Mucosa of descending colon (tissue), 3 donors: ENCODE measurements around the gene FAM32A. TPM values are rescaled to one million over a fixed set of nuclear protein-coding genes. Genes with fewer than 3 reads are reported as not detected.
"Not testable (repeated sequence)": the region's sequence is repeated elsewhere in the genome, so short reads cannot be mapped to it uniquely, and the experiment has no call there.

Source experiments
- ATAC-seq: fragments of 200-7000 bp; cut with Tn5 transposase; one replicate; pipeline ENCODE4 v1.9.1; 2020; ENCODE audit warnings: mild to moderate bottlenecking, moderate library complexity
- DNase-seq, 3 donors: peaks; one replicate each; pipeline ENCODE4 v3.0.0-alpha.2; 2020
- H3K36me3 ChIP-seq: fragments of 200-600 bp; one replicate; pipeline ENCODE4 v1.8.0; 2021; ENCODE audit warnings: low read depth, mild to moderate bottlenecking
- H3K4me1 ChIP-seq: fragments of 200-600 bp; one replicate; pipeline ENCODE4 v1.8.0; 2021; ENCODE audit warnings: low read depth, mild to moderate bottlenecking
- H3K4me3 ChIP-seq: fragments of 200-600 bp; one replicate; pipeline ENCODE4 v1.8.0; 2021; ENCODE audit warnings: mild to moderate bottlenecking
- H3K9me3 ChIP-seq: fragments of 200-600 bp; one replicate; pipeline ENCODE4 v1.8.0; 2021; ENCODE audit warnings: mild to moderate bottlenecking
- intact Hi-C, 2 donors: fragments of 100-400 bp; cut with DNase I in 1 of 2; cut with micrococcal nuclease in 1 of 2; formaldehyde crosslinking; loops; one replicate each; pipeline versions ENCODE4 v1.11.0 to v1.11.1; 2022; cut with DNase I, micrococcal nuclease
- total RNA-seq, 3 donors: library from RNA; stranded (reverse); fragmentation: NEBNext Ultra II Directional in 2 of 3; extraction: Animal tissue kit (Norgen Biotek cat#: 25700) in 2 of 3; gene quantifications; one replicate each; pipeline versions ENCODE4 v1.2.1 to v1.2.4, GENCODE V29; 2021 to 2023
- TF ChIP-seq, protein P1 (sequence below): fragments of 200-600 bp; IDR thresholded peaks from one replicate; pipeline ENCODE4 v1.8.0; 2022; ENCODE audit warnings: antibody characterized with exemption, mild to moderate bottlenecking
- donor health status: DM: no; HTN: no; CAD: no; lungs with moderate emphysema.
- donor health status: DM: no; HTN: no; CAD: no.
- donor health status: DM: no; HTN: yes; CAD: no.

FAM32A gene
- total RNA-seq, 3 donors from 2014 or later, result 77.1 to 88.3 (median 77.8) TPM

DNA sequence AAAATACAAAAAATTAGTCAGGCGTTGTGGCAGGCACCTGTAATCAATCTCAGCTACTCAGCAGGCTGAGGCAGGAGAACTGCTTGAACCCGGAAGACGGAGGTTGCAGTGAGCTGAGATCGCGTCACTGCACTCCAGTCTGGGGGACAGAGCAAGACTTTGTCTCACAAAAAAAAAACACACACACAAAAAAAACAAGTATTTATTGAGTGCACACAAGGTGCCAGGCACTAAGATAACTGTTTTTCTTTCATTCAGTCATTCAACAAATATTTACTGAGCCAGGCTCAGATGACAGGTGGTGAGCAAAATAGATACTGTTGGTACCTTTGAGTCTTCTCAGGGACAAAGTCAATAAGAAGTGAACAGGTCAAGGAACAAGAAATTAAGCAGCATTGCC lies 18.2 kb upstream of the FAM32A start:
- no peak for DNase-seq
- Histone ChIP-seq H3K9me3 (no peaks in the 10 kb centered on the region), H3K4me3 (no peak overlapping the region), H3K36me3 (no peaks in the 10 kb centered on the region), H3K4me1 (peaks cover 5% of the 10 kb centered on the region)
- TF ChIP-seq, protein P1, sequence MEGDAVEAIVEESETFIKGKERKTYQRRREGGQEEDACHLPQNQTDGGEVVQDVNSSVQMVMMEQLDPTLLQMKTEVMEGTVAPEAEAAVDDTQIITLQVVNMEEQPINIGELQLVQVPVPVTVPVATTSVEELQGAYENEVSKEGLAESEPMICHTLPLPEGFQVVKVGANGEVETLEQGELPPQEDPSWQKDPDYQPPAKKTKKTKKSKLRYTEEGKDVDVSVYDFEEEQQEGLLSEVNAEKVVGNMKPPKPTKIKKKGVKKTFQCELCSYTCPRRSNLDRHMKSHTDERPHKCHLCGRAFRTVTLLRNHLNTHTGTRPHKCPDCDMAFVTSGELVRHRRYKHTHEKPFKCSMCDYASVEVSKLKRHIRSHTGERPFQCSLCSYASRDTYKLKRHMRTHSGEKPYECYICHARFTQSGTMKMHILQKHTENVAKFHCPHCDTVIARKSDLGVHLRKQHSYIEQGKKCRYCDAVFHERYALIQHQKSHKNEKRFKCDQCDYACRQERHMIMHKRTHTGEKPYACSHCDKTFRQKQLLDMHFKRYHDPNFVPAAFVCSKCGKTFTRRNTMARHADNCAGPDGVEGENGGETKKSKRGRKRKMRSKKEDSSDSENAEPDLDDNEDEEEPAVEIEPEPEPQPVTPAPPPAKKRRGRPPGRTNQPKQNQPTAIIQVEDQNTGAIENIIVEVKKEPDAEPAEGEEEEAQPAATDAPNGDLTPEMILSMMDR, result no peak
- no peak for ATAC-seq
- intact Hi-C loops, result no loop called here

DNA sequence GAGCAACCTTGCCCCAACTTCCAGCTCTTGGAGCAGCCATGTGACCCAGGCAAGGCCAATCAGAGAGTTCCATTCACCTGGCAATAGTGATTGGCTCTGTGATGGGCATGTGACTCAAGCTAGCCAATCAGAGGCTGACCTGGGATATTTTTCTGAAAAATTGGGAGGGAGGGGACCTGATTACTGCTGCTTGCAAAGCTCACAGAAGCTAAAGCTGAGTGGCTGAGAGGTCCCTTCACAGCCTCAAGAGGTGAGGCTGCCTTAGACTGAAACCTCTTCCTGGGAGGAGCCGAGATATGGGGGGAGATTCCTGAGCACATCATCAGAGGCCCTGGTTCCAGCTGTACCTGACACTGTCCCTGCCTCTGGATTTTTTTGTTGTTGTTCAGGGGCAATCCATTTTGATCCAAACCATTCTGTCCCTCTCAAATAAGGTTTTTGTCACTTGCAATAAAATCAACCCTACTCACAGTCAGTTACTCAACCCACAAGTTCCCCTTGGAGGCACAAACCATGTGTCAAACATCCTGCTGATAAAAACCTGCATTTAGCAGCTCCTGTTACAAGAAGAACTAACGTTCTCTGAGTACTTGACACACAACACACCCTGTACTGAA lies 16.6 kb upstream of the FAM32A start:
- H3K9me3 ChIP-seq, result no peaks in the 10 kb centered on the region
- H3K4me3 ChIP-seq, result no peak overlapping the region
- ATAC-seq, result no peak
- peaks cover 5% of the 10 kb centered on the region for H3K4me1 ChIP-seq
- TF ChIP-seq, protein P1, result no peak
- no peaks in the 10 kb centered on the region for H3K36me3 ChIP-seq
- DNase-seq, result no peak
- intact Hi-C loops, result no loop called here

DNA sequence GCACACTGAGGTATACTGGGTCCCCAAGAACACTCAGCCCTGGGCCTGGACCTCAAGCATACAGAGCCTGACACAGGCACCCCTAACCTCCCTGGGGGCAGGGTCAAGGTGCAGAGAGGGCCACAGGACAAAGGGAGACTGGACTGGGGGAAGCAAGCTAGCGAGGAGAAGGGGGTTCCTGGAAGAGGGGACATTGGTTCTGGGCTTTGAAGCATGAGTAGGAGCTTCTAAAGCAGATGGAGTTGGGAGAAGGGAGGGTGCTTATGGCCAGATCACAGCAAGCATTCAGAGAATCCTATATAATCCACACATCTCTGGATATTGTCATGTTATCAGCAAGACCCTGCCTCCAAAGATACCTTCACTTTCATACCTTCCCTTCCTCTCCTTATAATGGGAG lies 15.1 kb upstream of the FAM32A start:
- Histone ChIP-seq H3K4me1 (no peaks in the 10 kb centered on the region), H3K36me3 (no peaks in the 10 kb centered on the region), H3K9me3 (no peaks in the 10 kb centered on the region), H3K4me3 (no peak overlapping the region)
- intact Hi-C loops, result no loop called here
- TF ChIP-seq, protein P1, result no peak
- DNase-seq (no peak), ATAC-seq (no peak)

DNA sequence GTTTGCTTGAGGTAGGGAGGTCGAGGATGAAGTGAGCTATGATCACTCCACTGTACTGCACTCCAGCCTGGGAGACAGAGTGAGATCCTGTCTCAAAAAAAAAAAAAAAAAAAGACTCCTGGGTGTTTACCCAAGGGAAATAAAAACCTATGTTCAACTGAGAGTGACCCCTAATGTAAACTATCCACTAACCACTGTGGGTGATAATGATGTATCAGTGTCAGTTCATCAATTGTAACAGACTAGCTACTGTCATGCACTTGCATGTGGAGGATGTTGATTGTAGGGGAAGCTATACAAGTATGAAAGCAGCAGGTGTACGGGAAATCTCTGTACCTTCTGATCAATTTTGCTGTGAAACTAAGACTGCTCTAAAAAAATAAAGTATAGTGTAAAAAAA lies 9.3 kb upstream of the FAM32A start:
- ATAC-seq, result no peak

DNA sequence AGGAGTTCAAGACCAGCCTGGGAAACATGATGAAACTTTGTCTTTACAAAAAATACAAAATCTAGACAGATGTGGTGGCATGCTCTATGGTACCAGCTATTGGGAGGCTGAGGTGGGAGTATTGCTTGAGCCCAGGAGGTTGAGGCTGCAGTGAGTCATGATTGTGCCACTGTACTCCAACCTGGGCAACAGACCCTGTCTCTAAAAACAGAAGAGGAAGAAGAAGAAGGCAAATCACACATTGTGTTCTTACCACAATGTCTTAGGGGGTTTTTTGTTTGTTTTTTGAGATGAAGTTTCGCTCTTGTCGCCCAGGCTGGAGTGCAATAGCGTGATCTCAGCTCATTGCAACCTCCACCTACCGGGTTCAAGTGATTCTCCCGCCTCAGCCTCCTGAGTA lies 6.3 kb upstream of the FAM32A start:
- ATAC-seq, intact Hi-C loops: not testable (repeated sequence)

More for the DNA sequence above, 9.3 kb upstream of the FAM32A start:
- Histone ChIP-seq H3K4me3 (no peak overlapping the region), H3K36me3 (no peaks in the 10 kb centered on the region), H3K9me3 (peaks cover 2% of the 10 kb centered on the region), H3K4me1 (no peaks in the 10 kb centered on the region)
- TF ChIP-seq, protein P1, result no peak
- no peak for DNase-seq
- intact Hi-C loops, result no loop called here

DNA sequence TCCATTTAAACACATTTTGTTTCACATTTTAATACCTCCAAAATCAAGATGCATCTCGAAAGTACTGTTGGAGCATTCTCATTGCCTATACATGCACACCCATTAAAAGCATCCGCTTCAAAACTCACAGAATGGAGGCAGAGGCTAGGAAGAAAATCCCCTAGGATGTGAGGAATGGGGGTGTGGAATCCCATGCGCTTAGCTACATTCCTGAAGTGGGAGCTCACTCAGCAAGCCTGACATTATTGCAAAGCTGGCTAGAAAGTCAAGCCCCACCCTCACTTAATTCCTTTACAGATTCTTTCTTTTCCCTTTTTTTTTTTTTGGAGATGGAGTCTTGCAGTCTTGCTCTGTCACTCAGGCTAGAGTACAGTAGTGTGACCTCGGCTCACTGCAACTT lies 4.6 kb upstream of the FAM32A start:
- no peak overlapping the region for H3K4me3 ChIP-seq
- H3K36me3 ChIP-seq, result no peaks in the 10 kb centered on the region
- H3K4me1 ChIP-seq, result no peaks in the 10 kb centered on the region
- TF ChIP-seq, protein P1, result no peak
- ATAC-seq (no peak), DNase-seq (no peak)
- peaks cover 2% of the 10 kb centered on the region for H3K9me3 ChIP-seq
- intact Hi-C loops, result loop anchor here (5.0 to 10.0 kb wide), 2 partner anchors 553 to 556 kb away; no protein-coding TSS in a partner anchor

More for the DNA sequence above, 6.3 kb upstream of the FAM32A start:
- not testable (repeated sequence) for H3K36me3 ChIP-seq, H3K4me3 ChIP-seq, H3K4me1 ChIP-seq, H3K9me3 ChIP-seq, DNase-seq
